IMR-90 (cell line): Measurements from ENCODE around the gene OR10H5. TPM values are rescaled to one million over a fixed set of nuclear protein-coding genes. Genes with fewer than 3 reads are reported as not detected.

Experiments used
- ATAC-seq: fragments of 200-7000 bp; cut with Tn5 transposase; 2 replicates; pipeline ENCODE4 v1.9.1; 2020; ENCODE audit warnings: low read depth, mild to moderate bottlenecking, moderate library complexity
- BruUV-seq: library from RNA; stranded (reverse); fragments of 400-500 nt; replicated peaks from 2 replicates; lab custom pipeline; 2021; lab: Mats Ljungman, UMichigan
- CTCF ChIA-PET: fragments of 300-600 bp; formaldehyde crosslinking; extraction: SDS; loops from one replicate; lab custom pipeline; 2021; ENCODE audit warnings: antibody characterized with exemption; lab: Yijun Ruan, JAX
- POLR2A ChIA-PET: fragments of 300-600 bp; sonication (Branson Sonifier 250); formaldehyde crosslinking; loops from one replicate; lab custom pipeline; 2022; ENCODE audit warnings: antibody characterized with exemption; ENCODE audit not compliant: unreplicated experiment; lab: Charles Lee
- DNase-seq: peaks from one replicate; pipeline ENCODE4 v3.0.0; 2013
- H2AFZ ChIP-seq: replicated peaks from 2 replicates; pipeline ENCODE3; 2013; ENCODE audit warnings: low read length, mild to moderate bottlenecking; ENCODE audit not compliant: poor library complexity
- H2AK5ac ChIP-seq: 2 replicates; pipeline ENCODE4 v1.6.1; 2013; ENCODE audit warnings: low read depth, low read length, inconsistent platforms
- H2AK9ac ChIP-seq: replicated peaks from 2 replicates; pipeline ENCODE3; 2013; ENCODE audit warnings: mild to moderate bottlenecking, low read depth, low read length, moderate library complexity; ENCODE audit not compliant: poor library complexity
- H2BK120ac ChIP-seq: 2 replicates; pipeline ENCODE4 v1.6.1; 2013; ENCODE audit warnings: low read depth, low read length, inconsistent platforms
- H2BK15ac ChIP-seq: 3 replicates; pipeline ENCODE4 v1.6.1; 2013; ENCODE audit warnings: low read depth, low read length, inconsistent platforms
- H2BK20ac ChIP-seq: 2 replicates; pipeline ENCODE4 v1.6.1; 2013; ENCODE audit warnings: low read depth, mild to moderate bottlenecking, inconsistent platforms, low read length, moderate library complexity
- H2BK5ac ChIP-seq: 2 replicates; pipeline ENCODE4 v1.6.1; 2013; ENCODE audit warnings: mild to moderate bottlenecking, low read depth, low read length, inconsistent platforms; ENCODE audit not compliant: poor library complexity, severe bottlenecking
- H3K14ac ChIP-seq: replicated peaks from 2 replicates; pipeline ENCODE4 v1.6.1; 2013; ENCODE audit warnings: low read depth, low read length, inconsistent platforms
- H3K18ac ChIP-seq: 2 replicates; pipeline ENCODE4 v1.6.1; 2013; ENCODE audit warnings: low read depth, low read length, control low read depth
- H3K23ac ChIP-seq: 2 replicates; pipeline ENCODE4 v1.6.1; 2013; ENCODE audit warnings: low read depth, low read length, inconsistent platforms
- H3K27ac ChIP-seq: 2 replicates; pipeline ENCODE4 v1.5.1; 2013; ENCODE audit warnings: mild to moderate bottlenecking, control low read depth, low read length; ENCODE audit not compliant: insufficient read depth
- H3K27me3 ChIP-seq: 2 replicates; pipeline ENCODE4 v1.6.1; 2013; ENCODE audit warnings: low read length; ENCODE audit not compliant: control insufficient read depth, insufficient read depth
- H3K36me3 ChIP-seq: 2 replicates; pipeline ENCODE4 v1.6.1; 2013; ENCODE audit warnings: low read length, mixed read lengths; ENCODE audit not compliant: control insufficient read depth, insufficient read depth
- H3K4ac ChIP-seq: 2 replicates; pipeline ENCODE4 v1.6.1; 2013; ENCODE audit warnings: low read depth, low read length, inconsistent platforms
- H3K4me1 ChIP-seq: 2 replicates; pipeline ENCODE4 v1.6.1; 2013; ENCODE audit warnings: low read length, mixed read lengths; ENCODE audit not compliant: control insufficient read depth, insufficient read depth
- H3K4me2 ChIP-seq: 2 replicates; pipeline ENCODE4 v1.6.1; 2013; ENCODE audit warnings: low read depth, mild to moderate bottlenecking, control low read depth, low read length, moderate library complexity
- H3K4me3 ChIP-seq: 2 replicates; pipeline ENCODE4 v1.5.1; 2013; ENCODE audit warnings: low read depth, mild to moderate bottlenecking, control low read depth, low read length, moderate library complexity; ENCODE audit not compliant: insufficient read depth
- H3K56ac ChIP-seq: 2 replicates; pipeline ENCODE4 v1.6.1; 2013; ENCODE audit warnings: low read length, inconsistent platforms; ENCODE audit not compliant: insufficient read depth; ENCODE audit errors: extremely low read depth
- H3K79me1 ChIP-seq, 2 experiments: 2 replicates each; pipeline ENCODE4 v1.6.1; 2013; ENCODE audit warnings: low read length in 2 of 2, inconsistent platforms in 1 of 2, low read depth in 1 of 2
- H3K9ac ChIP-seq: 2 replicates; pipeline ENCODE4 v1.6.1; 2013; ENCODE audit warnings: low read depth, low read length, control low read depth
- H3K9me1 ChIP-seq: 2 replicates; pipeline ENCODE4 v1.6.1; 2013; ENCODE audit warnings: low read length, inconsistent platforms; ENCODE audit not compliant: insufficient read depth
- H3K9me3 ChIP-seq: 2 replicates; pipeline ENCODE4 v1.6.1; 2013; ENCODE audit warnings: low read length; ENCODE audit not compliant: control insufficient read depth, insufficient read depth
- H4K20me1 ChIP-seq: 2 replicates; pipeline ENCODE4 v1.6.1; 2013; ENCODE audit warnings: low read length, inconsistent platforms; ENCODE audit not compliant: insufficient read depth
- H4K5ac ChIP-seq: 2 replicates; pipeline ENCODE4 v1.6.1; 2013; ENCODE audit warnings: mild to moderate bottlenecking, low read depth, low read length, control low read depth
- H4K8ac ChIP-seq, 2 experiments: 2 replicates each; pipeline ENCODE4 v1.6.1; 2013; ENCODE audit warnings: low read depth in 2 of 2, low read length in 2 of 2, control low read depth in 1 of 2, inconsistent platforms in 1 of 2
- H4K91ac ChIP-seq: 2 replicates; pipeline ENCODE4 v1.6.1; 2013; ENCODE audit warnings: low read depth, low read length, inconsistent platforms; ENCODE audit not compliant: insufficient read depth
- BHLHE40 ChIP-seq: fragments of 150-350 bp; IDR thresholded peaks from 2 replicates; pipeline ENCODE4 v1.6.1; 2016; ENCODE audit warnings: mild to moderate bottlenecking, low read depth, low read length
- CEBPB ChIP-seq: IDR thresholded peaks from 2 replicates; pipeline ENCODE4 v1.6.1; 2012; ENCODE audit warnings: low read depth, low read length, improper control_type of control experiment
- CHD1 ChIP-seq: IDR thresholded peaks from 2 replicates; pipeline ENCODE4 v1.6.1; 2012; ENCODE audit warnings: low read depth, low read length, improper control_type of control experiment
- CTCF ChIP-seq: conservative IDR thresholded peaks from 2 replicates; pipeline ENCODE4 v1.5.1; 2012; ENCODE audit warnings: mild to moderate bottlenecking, low read depth, low read length, improper control_type of control experiment
- ELK1 ChIP-seq: fragments of 150-350 bp; IDR thresholded peaks from 2 replicates; pipeline ENCODE4 v1.6.1; 2016; ENCODE audit warnings: low read depth, mild to moderate bottlenecking, low read length, moderate library complexity, borderline replicate concordance
- FOS ChIP-seq: fragments of 150-350 bp; IDR thresholded peaks from 2 replicates; pipeline ENCODE4 v1.6.1; 2016; ENCODE audit warnings: low read depth, low read length
- MAFK ChIP-seq: IDR thresholded peaks from 2 replicates; pipeline ENCODE4 v1.6.1; 2012; ENCODE audit warnings: low read depth, low read length, improper control_type of control experiment
- MAZ ChIP-seq: IDR thresholded peaks from 2 replicates; pipeline ENCODE4 v1.6.1; 2012; ENCODE audit warnings: low read depth, mild to moderate bottlenecking, low read length, improper control_type of control experiment, moderate library complexity, borderline replicate concordance
- MXI1 ChIP-seq: IDR thresholded peaks from 2 replicates; pipeline ENCODE4 v1.6.1; 2012; ENCODE audit warnings: low read depth, mild to moderate bottlenecking, low read length, moderate library complexity, borderline replicate concordance
- NFE2L2 ChIP-seq: fragments of 150-350 bp; IDR thresholded peaks from 2 replicates; pipeline ENCODE4 v1.6.1; 2016; ENCODE audit warnings: low read depth, mild to moderate bottlenecking, low read length
- POLR2A ChIP-seq: IDR thresholded peaks from 2 replicates; pipeline ENCODE4 v1.6.1; 2012; ENCODE audit warnings: mild to moderate bottlenecking, low read depth, low read length
- RAD21 ChIP-seq: IDR thresholded peaks from 2 replicates; pipeline ENCODE4 v1.6.1; 2012; ENCODE audit warnings: low read length, improper control_type of control experiment
- RCOR1 ChIP-seq: IDR thresholded peaks from 2 replicates; pipeline ENCODE4 v1.6.1; 2012; ENCODE audit warnings: mild to moderate bottlenecking, low read length, improper control_type of control experiment; ENCODE audit not compliant: insufficient replicate concordance
- RFX5 ChIP-seq: IDR thresholded peaks from 2 replicates; pipeline ENCODE4 v1.8.0; 2012; ENCODE audit warnings: low read depth, mild to moderate bottlenecking, low read length, moderate library complexity
- SMC3 ChIP-seq: fragments of 150-350 bp; IDR thresholded peaks from 2 replicates; pipeline ENCODE4 v1.6.1; 2016; ENCODE audit warnings: low read depth, mild to moderate bottlenecking, antibody characterized with exemption, low read length, moderate library complexity
- USF2 ChIP-seq: fragments of 150-350 bp; IDR thresholded peaks from 2 replicates; pipeline ENCODE4 v1.6.1; 2017; ENCODE audit warnings: mild to moderate bottlenecking, antibody characterized with exemption, low read length, low read depth
- whole genome bisulfite sequencing, 2 experiments: methylation state at CpG; one replicate each; pipeline versions ENCODE4 v1.1.5 to v1.1.7; 2013; ENCODE audit warnings: missing lambda C conversion rate in 2 of 2; ENCODE audit not compliant: insufficient read length in 1 of 2; ENCODE audit errors: extremely low coverage in 2 of 2; 5-methylcytosine and 5-hydroxymethylcytosine counted together
- dilution Hi-C: fragments of 300-500 bp; cut with HindIII; formaldehyde crosslinking; loops from one replicate; pipeline ENCODE4 v1.14.3; 2018; ENCODE audit warnings: low sequenced_read_pairs; ENCODE audit not compliant: unreplicated experiment
- in situ Hi-C: fragments of 300-500 bp; cut with MboI; formaldehyde crosslinking; loops from 3 replicates; pipeline ENCODE4 v1.14.3; 2019; ENCODE audit warnings: low sequenced_read_pairs, inconsistent platforms, mixed read lengths
- intact Hi-C: fragments of 100-400 bp; cut with micrococcal nuclease; formaldehyde crosslinking; loops from 2 replicates; pipeline ENCODE4 v1.10.0; 2022
- polyA plus RNA-seq, 3 experiments: library from polyadenylated mRNA; depleted of rRNA; stranded (reverse); fragments of >200 nt; gene quantifications; 2 replicates each; pipeline ENCODE4 v1.2.3, GENCODE V29; 2012; ENCODE audit warnings: low replicate concordance in 1 of 3
- total RNA-seq: library from RNA; depleted of rRNA; stranded (reverse); fragments of >200 nt; gene quantifications from 2 replicates; pipeline ENCODE4 v1.2.3, GENCODE V29; 2012

OR10H5 gene
- total and polyA plus RNA-seq, 2 of the 4 experiments (the other 2 are of a cell fraction), result not detected

DNA sequence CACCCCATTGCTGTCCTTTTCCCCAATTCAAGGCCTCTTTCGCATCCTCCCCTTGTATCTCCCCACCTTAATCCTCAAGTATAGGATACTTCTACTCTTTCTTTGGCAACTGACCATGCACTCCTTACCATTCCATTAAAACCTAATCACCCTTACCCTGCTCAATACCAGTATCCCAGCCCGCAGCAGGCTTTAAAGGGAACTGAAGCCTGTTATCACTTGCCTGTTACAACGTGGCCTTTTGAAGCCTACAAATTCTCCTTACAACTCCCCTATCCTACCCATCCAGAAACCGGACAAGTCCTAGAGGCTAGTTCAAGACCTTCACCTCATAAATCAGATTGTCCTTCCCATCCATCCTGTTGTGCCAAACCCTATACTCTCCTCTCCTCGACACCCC, 44.2 kb downstream of the OR10H5 start:
- in situ Hi-C loops, result loop anchor here (25.0 kb wide), 1 partner anchor 356 kb away; the partner anchor contains the start of genes AP1M1 and FAM32A
- H3K23ac ChIP-seq, result no peak overlapping the region
- H4K8ac ChIP-seq, result no peak overlapping the region
- H2BK5ac ChIP-seq, result no peak overlapping the region
- H4K91ac ChIP-seq, result no peak overlapping the region
- no peak overlapping the region for H3K4me2 ChIP-seq
- H4K20me1 ChIP-seq, result no peaks in the 10 kb centered on the region
- H2BK20ac ChIP-seq, result no peak overlapping the region
- H2BK15ac ChIP-seq, result no peak overlapping the region
- H3K9ac ChIP-seq, result no peak overlapping the region
- no peaks in the 10 kb centered on the region for H3K79me1 ChIP-seq
- no peak overlapping the region for H3K14ac ChIP-seq
- H3K27ac ChIP-seq, result no peak overlapping the region
- no TSS peak for BruUV-seq
- dilution Hi-C loops, result no loop called here
- H3K4ac ChIP-seq, result no peak overlapping the region
- H3K56ac ChIP-seq, result no peak overlapping the region
- no peak overlapping the region for H2AFZ ChIP-seq
- no peak overlapping the region for H2AK5ac ChIP-seq
- no peak overlapping the region for H3K18ac ChIP-seq
- H3K4me1 ChIP-seq, result no peaks in the 10 kb centered on the region
- DNase-seq, result no peak
- H3K36me3 ChIP-seq, result no peaks in the 10 kb centered on the region
- no peaks in the 10 kb centered on the region for H3K9me3 ChIP-seq
- 41% methylated on average over 5 of the region's 5 CpGs; no CpG with 5 or more reads in 1 of the 2 experiments for WGBS, 2 experiments
- H4K5ac ChIP-seq, result no peak overlapping the region
- CTCF ChIA-PET, result no interaction called here
- H3K4me3 ChIP-seq, result no peak overlapping the region
- H2BK120ac ChIP-seq, result no peak overlapping the region
- ATAC-seq, result no peak
- no peaks in the 10 kb centered on the region for H3K27me3 ChIP-seq
- POLR2A ChIA-PET, result no interaction called here
- intact Hi-C loops, result no loop called here
- H3K9me1 ChIP-seq, result no peaks in the 10 kb centered on the region
- no peak overlapping the region for H2AK9ac ChIP-seq
- no peak for TF ChIP-seq RFX5
- no peak for TF ChIP-seq RAD21
- TF ChIP-seq USF2, result no peak
- TF ChIP-seq SMC3, result no peak
- no peak for TF ChIP-seq FOS
- no peak for TF ChIP-seq MXI1
- no peak for TF ChIP-seq BHLHE40
- TF ChIP-seq MAZ, result no peak
- no peak for TF ChIP-seq CEBPB
- TF ChIP-seq NFE2L2, result no peak
- no peak for TF ChIP-seq CTCF
- no peak for TF ChIP-seq MAFK
- TF ChIP-seq POLR2A, result no peak
- TF ChIP-seq ELK1, result no peak
- no peak for TF ChIP-seq CHD1
- TF ChIP-seq RCOR1, result no peak
